ENCODE results near the gene COL4A2.

Gene COL4A2

GRCh38 chr13:110407021-110407420 is 99.9 kb downstream of the COL4A2 start:
- no peak for DNase-seq

- DNase-seq, result no peak
Measured at GRCh38 chr13:110407531-110407930, 100.4 kb downstream of the COL4A2 start.

GRCh38 chr13:110408286-110408685 is 101.2 kb downstream of the COL4A2 start:
- no peak for DNase-seq

DNA sequence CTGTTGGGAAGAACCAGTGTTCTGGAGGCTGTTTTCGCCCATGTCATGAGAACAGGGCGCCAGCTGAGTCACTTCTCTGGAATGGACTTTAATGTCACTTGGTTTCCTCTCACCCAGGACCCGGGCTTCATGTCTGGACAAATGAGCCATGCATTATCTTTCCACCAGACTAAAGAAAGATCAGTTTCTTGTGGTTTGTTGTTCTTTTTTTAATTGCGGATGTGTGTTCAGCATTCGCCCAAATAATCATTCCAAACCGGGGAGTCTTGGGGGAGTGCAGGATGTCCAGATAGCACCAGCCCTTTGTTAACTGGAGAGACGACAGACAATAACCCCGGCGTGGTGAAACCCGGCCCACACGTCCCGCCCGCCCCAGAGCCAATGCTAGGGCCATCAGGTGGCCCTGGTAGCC is 102.5 kb downstream of the COL4A2 start:
- peak; percentile 78 for DNase-seq

DNA sequence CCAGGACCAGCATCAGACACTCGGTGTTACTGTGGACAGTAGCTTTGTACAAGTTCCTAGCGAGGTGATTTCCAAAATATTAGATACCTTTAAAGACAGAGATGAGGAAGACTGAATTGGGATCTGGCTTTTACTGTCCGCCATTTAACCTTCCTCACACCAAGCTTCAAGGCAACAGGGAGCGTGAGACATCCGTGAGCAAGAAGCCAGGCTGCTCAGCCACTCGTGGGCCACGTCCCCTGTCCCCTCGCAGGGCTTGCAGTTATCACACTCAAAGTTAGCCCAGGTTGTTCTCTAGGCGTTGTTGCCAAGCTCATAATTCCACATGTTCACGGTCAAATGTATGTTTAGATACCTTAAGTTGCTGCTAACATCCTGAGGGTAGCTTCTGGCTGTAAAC is 102.9 kb downstream of the COL4A2 start:
- no peak for DNase-seq

DNA sequence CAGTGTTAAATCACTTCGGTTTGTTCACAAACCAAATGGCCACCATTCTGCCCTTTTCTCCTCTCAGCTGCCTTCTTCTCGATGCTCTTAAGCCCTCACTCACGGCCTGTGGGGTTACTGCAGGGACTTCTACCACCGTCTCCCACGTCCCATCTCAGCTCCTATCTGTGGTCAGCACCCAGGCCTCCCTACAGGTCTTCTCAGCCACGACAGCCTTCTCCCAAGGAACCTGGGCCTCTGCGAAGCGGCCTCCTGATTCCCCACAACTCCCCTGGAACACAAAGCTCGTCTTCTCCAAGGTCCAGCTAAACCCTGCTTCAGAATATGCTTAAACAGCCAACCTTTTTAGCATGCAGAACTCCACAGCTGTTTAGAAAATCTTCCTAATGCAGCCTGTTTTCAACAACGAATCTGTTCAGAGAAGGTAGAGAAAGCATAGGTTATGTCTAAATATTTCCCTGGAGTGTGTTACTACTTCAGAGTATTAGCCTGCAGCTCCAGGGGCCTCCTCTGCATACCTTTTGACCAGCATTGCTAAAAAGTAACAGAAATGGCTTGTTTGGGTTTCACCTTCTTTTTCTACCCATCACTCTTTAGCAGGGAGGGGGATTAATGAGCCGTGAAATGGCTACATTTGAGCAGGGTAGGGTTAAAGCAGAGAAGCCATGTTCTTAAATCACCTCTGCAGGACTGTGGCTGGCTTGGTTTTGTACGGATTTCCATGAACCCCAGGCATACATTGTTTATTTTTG is 104.0 kb downstream of the COL4A2 start:
- DNase-seq, result peak; percentile 68

- DNase-seq, result no peak
Measured at GRCh38 chr13:110411688-110412059, 104.6 kb downstream of the COL4A2 start.

- DNase-seq, result peak; percentile 97
Measured at GRCh38 chr13:110412132-110412914, 105.2 kb downstream of the COL4A2 start.

GRCh38 chr13:110413016-110413675 is 106.1 kb downstream of the COL4A2 start:
- no peak for DNase-seq

GRCh38 chr13:110413676-110414040 is 106.6 kb downstream of the COL4A2 start:
- no peak for DNase-seq

- DNase-seq, result no peak
Measured at GRCh38 chr13:110414283-110414682, 107.2 kb downstream of the COL4A2 start.

- DNase-seq, result no peak
Measured at GRCh38 chr13:110414931-110415330, 107.8 kb downstream of the COL4A2 start.

DNA sequence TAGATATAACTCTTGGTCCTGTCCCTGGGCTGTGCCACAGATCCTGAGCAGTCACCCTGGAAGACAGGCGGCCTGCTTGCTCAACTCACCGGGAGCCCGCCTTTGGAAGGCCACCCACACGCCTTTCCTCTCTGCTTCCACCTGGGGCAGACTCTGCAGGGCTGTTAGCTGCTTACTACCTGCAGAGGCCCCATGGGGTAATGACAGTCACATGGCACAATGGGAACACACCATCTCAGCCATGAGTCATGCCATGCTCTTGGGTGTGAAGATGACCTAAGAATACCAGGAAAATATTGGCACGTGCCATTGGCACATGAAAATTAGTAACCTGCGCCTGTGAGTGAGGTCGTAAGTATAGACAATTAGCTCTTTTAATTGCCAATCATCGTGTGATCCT is 108.6 kb downstream of the COL4A2 start:
- DNase-seq, result no peak

- no peak for DNase-seq
Measured at GRCh38 chr13:110416131-110417025, 109.3 kb downstream of the COL4A2 start.

GRCh38 chr13:110418944-110419343 is 111.9 kb downstream of the COL4A2 start:
- no peak for DNase-seq

- peak; percentile 92 for DNase-seq
Measured at GRCh38 chr13:110419381-110419791, 112.3 kb downstream of the COL4A2 start.

- DNase-seq, result no peak
Measured at GRCh38 chr13:110419946-110420345, 112.9 kb downstream of the COL4A2 start.

DNA sequence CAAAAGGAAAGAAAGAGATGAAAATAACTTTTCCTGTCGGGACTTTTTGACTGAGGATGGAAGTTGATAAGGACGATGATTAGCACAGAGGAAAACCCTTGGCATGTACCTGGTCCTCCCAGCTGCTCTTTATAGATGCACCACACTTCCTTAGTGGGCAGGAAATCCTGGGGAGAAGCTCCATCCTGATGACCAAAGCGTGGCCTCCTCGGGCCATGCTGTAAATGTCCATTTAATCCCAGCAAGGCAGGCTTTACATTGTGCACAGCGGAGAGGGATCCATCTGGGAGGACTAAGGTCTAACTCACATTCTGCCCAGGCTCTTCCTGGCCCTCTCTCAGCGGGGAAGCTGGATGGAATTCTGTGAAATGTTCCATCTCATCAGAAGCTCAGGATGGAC is 113.5 kb downstream of the COL4A2 start:
- DNase-seq, result no peak

- DNase-seq, result no peak
Measured at GRCh38 chr13:110421061-110421460, 114.0 kb downstream of the COL4A2 start.

GRCh38 chr13:110421696-110422385 is 114.8 kb downstream of the COL4A2 start:
- no peak for DNase-seq

DNA sequence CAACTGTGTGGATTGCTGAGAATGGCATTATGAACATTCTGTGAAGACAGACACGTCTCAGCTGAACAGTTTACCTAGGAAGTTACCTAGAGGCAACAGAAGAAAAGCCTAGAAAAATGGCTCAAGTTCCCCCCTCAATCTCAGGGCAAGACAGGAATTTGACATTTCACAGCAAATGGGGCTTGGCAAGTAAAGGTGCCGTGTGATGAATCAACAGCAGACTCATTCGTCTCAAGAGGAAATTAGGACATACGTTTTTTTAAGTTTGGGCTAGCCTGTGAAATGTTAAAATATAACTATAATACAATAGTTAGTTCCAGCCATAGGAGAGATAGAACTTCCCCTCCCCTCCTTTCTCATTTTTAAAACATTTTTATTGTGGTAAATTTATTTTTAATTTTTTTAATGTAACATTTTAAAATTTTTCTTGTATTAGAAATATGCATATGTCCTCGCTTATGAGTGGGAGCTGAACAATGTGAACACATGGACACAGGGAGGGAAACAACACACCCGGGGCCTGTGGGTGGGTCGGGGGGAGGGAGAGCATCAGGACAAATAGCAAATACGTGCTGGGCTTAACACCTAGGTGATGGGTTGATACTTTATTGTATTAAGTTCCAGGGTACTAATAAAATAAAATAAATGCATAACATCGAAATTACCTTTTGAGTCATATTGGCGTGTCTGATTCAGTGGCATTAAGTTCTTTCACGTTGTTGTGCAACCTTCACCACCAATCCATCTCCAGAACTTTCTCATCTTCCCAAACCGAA is 116.0 kb downstream of the COL4A2 start:
- peak; percentile 65 for DNase-seq
